Endometrial microvascular endothelial cells (primary cell): ENCODE results near the gene SLC12A4. TPM values are rescaled to one million over a fixed set of nuclear protein-coding genes. Genes with fewer than 3 reads are reported as not detected.
"Not testable (repeated sequence)": the region's sequence is repeated elsewhere in the genome, so short reads cannot be mapped to it uniquely, and the experiment has no call there.

ENCODE experiments used
- in situ Hi-C: cut with HindIII; loops from 2 replicates; pipeline ENCODE4 v1.10.0; 2017; ENCODE audit warnings: low sequenced_read_pairs, low pct_unique_long_range_greater_than_20kb; ENCODE audit errors: inconsistent ontology term
- total RNA-seq: library from RNA; depleted of rRNA; stranded (reverse); fragments of >200 nt; gene quantifications from one replicate; pipeline ENCODE4 v1.2.3, GENCODE V29; 2015; ENCODE audit errors: inconsistent ontology term

SLC12A4 gene
- total RNA-seq, 1 donor from 2014 or later, result 55.3 TPM

- in situ Hi-C loops, result no loop called here
Observed at GRCh38 chr16:67990018-67990386, 21.6 kb upstream of the SLC12A4 start.

- in situ Hi-C loops, result no loop called here
Observed at GRCh38 chr16:67989322-67990017, 21.0 kb upstream of the SLC12A4 start.

- in situ Hi-C loops, result no loop called here
Observed at GRCh38 chr16:67988675-67989074, 20.2 kb upstream of the SLC12A4 start.

GRCh38 chr16:67987460-67988160, 19.2 kb upstream of the SLC12A4 start:
- in situ Hi-C loops, result no loop called here

- in situ Hi-C loops, result no loop called here
Observed at GRCh38 chr16:67986949-67987348, 18.5 kb upstream of the SLC12A4 start.

GRCh38 chr16:67982011-67982696, 13.7 kb upstream of the SLC12A4 start:
- in situ Hi-C loops, result no loop called here

GRCh38 chr16:67979955-67980678, 11.7 kb upstream of the SLC12A4 start, which contains the start of gene DPEP3:
TSS of gene DPEP3 (minus strand) at chr16:67980499. CDS start at chr16:67980380, 119 bp downstream.
- in situ Hi-C loops, result no loop called here

- in situ Hi-C loops, result no loop called here
Observed at GRCh38 chr16:67977469-67978227, 9.2 kb upstream of the SLC12A4 start.

GRCh38 chr16:67977005-67977404, 8.6 kb upstream of the SLC12A4 start:
- in situ Hi-C loops, result no loop called here

GRCh38 chr16:67976205-67976604, 7.8 kb upstream of the SLC12A4 start:
- in situ Hi-C loops, result no loop called here

GRCh38 chr16:67975321-67976105, 7.1 kb upstream of the SLC12A4 start:
- in situ Hi-C loops, result no loop called here

- in situ Hi-C loops, result not testable (repeated sequence)
Observed at GRCh38 chr16:67972285-67972684, 3.8 kb upstream of the SLC12A4 start.

- in situ Hi-C loops, result no loop called here
Observed at GRCh38 chr16:67971111-67971510, 2.7 kb upstream of the SLC12A4 start.

- in situ Hi-C loops, result no loop called here
Observed at GRCh38 chr16:67969254-67970039, 1.0 kb upstream of the SLC12A4 start.

- in situ Hi-C loops, result no loop called here
Observed at GRCh38 chr16:67967958-67968399, 458 bp downstream of the SLC12A4 start.

- in situ Hi-C loops, result no loop called here
Observed at GRCh38 chr16:67967183-67967957, 1.1 kb downstream of the SLC12A4 start.
